K562 (cell line): ENCODE measurements around the gene TSHR. TPM values are rescaled to one million over a fixed set of nuclear protein-coding genes. Genes with fewer than 3 reads are reported as not detected.

Source experiments
- polyA plus RNA-seq, 8 experiments: library from polyadenylated mRNA; depleted of rRNA in 4 of 8; stranded (reverse) in 5 of 8; unstranded in 3 of 8; fragments of >200 nt; fragmentation: Nextera tagmentation in 2 of 8; fragmentation: Illumina TruSeq in 1 of 8; extraction: Ambion mirVana in 2 of 8; extraction: Trizol in 1 of 8; gene quantifications; 2 replicates each; pipeline versions ENCODE4 v1.2.1 to v1.2.3, GENCODE V29; 2011 to 2014; ENCODE audit warnings: inconsistent platforms in 1 of 8, missing spikeins in 1 of 8
- total RNA-seq, 7 experiments: library from RNA; depleted of rRNA in 6 of 7; stranded (reverse); fragments of >200 nt in 6 of 7; fragmentation: Illumina TruSeq in 2 of 7; extraction: Trizol in 2 of 7; gene quantifications; 2 replicates each; pipeline versions ENCODE4 v1.2.1 to v1.2.3, GENCODE V29; 2011 to 2021; ENCODE audit warnings: low replicate concordance in 1 of 7
- TF ChIP-seq, protein P1 (sequence below): fragments of 450-650 bp; IDR thresholded peaks from 2 replicates; pipeline ENCODE4 v1.6.1; 2016; ENCODE audit warnings: mild to moderate bottlenecking, moderate library complexity

Gene TSHR
- total and polyA plus RNA-seq, 9 of the 15 experiments (the other 6 are each of a cell fraction or from before 2014, with no cell fraction given): 0.01 to 0.10 TPM; not detected in 7

DNA sequence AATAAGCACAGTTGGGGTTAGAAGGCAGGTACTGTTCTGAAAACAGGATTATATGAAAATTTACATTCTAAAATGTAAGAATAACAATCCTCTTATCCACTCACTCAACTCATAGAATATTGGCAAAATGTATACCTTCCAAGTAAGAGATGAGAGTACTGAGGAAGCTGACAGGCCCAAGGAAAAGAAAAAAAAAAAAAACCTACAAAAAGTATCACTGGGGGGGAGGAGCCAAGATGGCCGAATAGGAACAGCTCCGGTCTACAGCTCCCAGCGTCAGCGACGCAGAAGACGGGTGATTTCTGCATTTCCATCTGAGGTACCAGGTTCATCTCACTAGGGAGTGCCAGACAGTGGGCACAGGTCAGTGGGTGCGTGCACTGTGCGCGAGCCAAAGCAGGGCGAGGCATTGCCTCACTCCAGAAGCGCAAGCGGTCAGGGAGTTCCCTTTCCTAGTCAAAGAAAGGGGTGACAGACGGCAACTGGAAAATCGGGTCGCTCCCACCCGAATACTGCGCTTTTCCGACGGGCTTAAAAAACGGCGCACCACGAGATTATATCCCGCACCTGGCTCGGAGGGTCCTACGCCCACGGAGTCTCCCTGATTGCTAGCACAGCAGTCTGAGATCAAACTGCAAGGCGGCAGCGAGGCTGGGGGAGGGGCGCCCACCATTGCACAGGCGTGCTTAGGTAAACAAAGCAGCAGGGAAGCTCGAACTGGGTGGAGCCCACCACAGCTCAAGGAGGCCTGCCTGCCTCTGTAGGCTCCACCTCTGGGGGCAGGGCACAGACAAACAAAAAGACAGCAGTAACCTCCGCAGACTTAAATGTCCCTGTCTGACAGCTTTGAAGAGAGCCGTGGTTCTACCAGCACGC lies 158.8 kb downstream of the TSHR start (continued):
- TF ChIP-seq, protein P1, sequence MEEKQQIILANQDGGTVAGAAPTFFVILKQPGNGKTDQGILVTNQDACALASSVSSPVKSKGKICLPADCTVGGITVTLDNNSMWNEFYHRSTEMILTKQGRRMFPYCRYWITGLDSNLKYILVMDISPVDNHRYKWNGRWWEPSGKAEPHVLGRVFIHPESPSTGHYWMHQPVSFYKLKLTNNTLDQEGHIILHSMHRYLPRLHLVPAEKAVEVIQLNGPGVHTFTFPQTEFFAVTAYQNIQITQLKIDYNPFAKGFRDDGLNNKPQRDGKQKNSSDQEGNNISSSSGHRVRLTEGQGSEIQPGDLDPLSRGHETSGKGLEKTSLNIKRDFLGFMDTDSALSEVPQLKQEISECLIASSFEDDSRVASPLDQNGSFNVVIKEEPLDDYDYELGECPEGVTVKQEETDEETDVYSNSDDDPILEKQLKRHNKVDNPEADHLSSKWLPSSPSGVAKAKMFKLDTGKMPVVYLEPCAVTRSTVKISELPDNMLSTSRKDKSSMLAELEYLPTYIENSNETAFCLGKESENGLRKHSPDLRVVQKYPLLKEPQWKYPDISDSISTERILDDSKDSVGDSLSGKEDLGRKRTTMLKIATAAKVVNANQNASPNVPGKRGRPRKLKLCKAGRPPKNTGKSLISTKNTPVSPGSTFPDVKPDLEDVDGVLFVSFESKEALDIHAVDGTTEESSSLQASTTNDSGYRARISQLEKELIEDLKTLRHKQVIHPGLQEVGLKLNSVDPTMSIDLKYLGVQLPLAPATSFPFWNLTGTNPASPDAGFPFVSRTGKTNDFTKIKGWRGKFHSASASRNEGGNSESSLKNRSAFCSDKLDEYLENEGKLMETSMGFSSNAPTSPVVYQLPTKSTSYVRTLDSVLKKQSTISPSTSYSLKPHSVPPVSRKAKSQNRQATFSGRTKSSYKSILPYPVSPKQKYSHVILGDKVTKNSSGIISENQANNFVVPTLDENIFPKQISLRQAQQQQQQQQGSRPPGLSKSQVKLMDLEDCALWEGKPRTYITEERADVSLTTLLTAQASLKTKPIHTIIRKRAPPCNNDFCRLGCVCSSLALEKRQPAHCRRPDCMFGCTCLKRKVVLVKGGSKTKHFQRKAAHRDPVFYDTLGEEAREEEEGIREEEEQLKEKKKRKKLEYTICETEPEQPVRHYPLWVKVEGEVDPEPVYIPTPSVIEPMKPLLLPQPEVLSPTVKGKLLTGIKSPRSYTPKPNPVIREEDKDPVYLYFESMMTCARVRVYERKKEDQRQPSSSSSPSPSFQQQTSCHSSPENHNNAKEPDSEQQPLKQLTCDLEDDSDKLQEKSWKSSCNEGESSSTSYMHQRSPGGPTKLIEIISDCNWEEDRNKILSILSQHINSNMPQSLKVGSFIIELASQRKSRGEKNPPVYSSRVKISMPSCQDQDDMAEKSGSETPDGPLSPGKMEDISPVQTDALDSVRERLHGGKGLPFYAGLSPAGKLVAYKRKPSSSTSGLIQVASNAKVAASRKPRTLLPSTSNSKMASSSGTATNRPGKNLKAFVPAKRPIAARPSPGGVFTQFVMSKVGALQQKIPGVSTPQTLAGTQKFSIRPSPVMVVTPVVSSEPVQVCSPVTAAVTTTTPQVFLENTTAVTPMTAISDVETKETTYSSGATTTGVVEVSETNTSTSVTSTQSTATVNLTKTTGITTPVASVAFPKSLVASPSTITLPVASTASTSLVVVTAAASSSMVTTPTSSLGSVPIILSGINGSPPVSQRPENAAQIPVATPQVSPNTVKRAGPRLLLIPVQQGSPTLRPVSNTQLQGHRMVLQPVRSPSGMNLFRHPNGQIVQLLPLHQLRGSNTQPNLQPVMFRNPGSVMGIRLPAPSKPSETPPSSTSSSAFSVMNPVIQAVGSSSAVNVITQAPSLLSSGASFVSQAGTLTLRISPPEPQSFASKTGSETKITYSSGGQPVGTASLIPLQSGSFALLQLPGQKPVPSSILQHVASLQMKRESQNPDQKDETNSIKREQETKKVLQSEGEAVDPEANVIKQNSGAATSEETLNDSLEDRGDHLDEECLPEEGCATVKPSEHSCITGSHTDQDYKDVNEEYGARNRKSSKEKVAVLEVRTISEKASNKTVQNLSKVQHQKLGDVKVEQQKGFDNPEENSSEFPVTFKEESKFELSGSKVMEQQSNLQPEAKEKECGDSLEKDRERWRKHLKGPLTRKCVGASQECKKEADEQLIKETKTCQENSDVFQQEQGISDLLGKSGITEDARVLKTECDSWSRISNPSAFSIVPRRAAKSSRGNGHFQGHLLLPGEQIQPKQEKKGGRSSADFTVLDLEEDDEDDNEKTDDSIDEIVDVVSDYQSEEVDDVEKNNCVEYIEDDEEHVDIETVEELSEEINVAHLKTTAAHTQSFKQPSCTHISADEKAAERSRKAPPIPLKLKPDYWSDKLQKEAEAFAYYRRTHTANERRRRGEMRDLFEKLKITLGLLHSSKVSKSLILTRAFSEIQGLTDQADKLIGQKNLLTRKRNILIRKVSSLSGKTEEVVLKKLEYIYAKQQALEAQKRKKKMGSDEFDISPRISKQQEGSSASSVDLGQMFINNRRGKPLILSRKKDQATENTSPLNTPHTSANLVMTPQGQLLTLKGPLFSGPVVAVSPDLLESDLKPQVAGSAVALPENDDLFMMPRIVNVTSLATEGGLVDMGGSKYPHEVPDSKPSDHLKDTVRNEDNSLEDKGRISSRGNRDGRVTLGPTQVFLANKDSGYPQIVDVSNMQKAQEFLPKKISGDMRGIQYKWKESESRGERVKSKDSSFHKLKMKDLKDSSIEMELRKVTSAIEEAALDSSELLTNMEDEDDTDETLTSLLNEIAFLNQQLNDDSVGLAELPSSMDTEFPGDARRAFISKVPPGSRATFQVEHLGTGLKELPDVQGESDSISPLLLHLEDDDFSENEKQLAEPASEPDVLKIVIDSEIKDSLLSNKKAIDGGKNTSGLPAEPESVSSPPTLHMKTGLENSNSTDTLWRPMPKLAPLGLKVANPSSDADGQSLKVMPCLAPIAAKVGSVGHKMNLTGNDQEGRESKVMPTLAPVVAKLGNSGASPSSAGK: 0 out of 2 replicates have a peak, but pooled peaks have one; percentile 37
